HG03135 (cell line): ENCODE data around the gene CACNB2.

Experiments used
- ATAC-seq: cut with Tn5 transposase; IDR thresholded peaks from one replicate; pipeline ENCODE4 v1.9.1; 2021; ENCODE audit warnings: mild to moderate bottlenecking, moderate library complexity; ENCODE audit not compliant: unreplicated experiment

Gene CACNB2

DNA sequence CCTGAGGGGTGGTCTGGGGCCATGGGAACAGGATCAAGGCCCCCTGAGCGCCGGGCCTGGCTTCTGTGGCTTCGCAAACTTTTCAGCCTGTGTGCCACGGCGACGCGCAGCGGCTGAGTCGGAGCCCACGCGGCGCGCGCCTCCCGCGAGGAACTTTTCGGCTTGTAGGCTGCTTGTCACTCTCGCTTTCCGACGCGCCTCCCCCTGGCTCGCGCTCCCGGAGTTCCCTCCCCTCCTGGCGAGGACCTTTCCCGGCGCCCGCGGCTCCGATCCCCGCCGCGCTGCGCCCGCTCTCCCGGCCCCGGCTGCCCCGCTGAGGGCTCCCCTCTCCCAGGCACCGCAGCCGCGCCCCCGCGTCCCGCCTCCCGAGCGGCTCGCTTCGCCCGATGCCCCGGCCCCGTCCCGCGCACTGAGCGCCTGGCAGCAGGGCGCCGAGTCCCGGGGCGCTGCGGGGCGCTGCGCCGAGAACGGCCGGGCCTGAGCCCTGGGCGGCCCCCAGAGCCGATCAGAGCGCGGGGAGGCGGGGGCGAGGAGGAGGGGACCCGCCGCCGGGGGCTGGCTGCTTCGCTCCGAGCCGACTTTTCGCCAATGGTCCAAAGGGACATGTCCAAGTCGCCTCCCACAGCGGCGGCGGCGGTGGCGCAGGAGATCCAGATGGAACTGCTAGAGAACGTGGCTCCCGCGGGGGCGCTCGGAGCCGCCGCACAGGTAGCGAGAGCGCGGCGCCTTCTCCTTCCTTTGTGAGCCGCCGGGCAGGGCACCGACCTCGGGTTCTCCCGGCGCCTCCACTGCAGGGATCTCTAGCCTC is at the start of gene CACNB2:
CACNB2 (plus strand) TSS at position 276 of the 808 bp plus-strand sequence.
- no peak for ATAC-seq

DNA sequence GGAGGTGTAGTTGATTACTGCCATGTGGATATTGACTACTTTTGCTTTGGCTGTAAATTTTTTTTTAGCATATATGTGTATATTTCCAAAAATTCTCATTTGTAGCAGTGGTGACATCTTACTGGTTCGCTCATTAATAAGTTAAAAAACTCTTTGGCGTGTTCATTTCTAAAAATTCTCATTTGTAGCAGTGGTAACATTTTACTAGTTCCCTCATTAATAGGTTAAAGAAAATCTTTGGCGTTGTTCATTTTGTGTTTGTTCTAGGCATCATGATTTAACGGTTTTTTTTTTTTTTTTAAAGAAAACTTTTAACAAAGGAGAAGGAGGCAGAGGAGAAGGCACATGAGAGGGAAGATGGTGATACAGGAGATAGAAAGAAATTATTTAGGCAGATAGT is 45.9 kb upstream of the CACNB2 start:
- no peak for ATAC-seq

DNA sequence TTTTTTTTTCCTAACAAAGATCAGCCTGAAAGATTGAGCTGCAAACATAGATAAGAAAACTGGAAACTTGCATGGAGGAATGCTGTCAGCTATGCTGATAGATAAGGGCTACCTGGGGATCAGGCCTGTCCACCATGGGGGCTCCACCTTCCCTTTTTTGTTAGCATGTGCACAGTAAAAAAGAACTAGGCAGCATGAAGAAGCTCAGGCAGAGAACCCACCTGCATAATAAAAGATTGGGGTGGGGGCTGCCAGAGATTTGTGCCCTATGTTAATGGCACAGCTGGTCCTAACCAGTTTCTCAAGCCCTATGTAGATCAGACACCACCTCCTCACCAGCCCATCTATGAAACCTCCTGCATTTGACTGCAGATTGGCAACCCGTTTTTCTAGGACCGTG is 45.4 kb upstream of the CACNB2 start:
- no peak for ATAC-seq

DNA sequence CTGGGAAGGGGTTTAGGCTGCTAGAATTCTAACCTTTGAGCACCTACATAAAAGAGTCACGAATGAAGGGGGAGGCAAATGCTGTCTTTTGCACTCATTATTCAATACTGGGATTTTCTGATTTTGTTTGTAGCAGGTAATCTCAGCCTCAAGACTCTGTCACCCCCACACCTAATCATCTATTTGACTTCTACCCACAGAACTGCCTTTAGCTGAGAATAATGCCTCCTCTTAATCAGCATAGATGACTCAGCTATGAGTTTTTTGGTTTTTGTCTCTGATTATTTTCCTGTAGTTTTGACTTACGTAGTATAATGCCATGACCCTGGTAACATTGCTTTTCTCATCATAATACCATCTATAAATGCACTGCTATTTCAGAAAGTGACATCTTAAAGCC is 42.7 kb upstream of the CACNB2 start:
- no peak for ATAC-seq

DNA sequence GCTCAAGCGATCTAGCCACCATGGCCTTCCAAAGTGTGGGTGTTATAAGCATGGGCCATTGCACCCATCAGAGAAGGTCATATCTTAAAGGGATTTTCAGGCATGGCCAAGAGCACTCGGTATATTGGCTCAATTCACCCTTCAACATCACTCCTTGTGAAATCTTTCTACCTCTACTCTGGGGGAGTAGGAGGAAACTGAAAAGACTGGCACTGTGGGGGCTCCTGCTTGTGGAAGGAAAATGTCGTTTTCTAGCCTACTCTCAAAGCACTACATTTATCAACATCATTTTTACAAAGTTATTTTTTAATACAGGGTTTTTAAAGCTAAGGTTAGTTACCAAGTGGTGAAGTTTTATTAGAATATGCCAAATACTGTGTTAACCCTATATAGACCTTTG is 42.0 kb upstream of the CACNB2 start:
- ATAC-seq, result no peak

DNA sequence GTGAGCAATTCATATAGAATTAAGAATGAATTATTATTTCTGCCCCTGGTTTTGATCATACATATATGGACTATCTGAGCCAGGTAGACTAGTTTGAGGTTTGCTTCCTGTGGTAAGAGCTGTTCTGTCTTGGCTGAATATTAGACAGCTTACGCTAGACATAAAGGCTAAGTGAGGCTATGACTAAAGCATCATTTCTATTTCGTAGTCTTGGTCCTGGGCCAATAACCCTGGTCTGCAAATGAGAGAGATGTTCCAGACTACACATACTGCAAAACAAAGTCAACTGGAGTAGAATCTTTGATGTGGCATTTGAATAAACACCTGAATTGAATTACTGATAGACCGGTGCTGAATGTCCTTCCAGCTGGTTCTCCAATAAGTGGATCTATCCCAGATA is 40.8 kb upstream of the CACNB2 start:
- no peak for ATAC-seq

DNA sequence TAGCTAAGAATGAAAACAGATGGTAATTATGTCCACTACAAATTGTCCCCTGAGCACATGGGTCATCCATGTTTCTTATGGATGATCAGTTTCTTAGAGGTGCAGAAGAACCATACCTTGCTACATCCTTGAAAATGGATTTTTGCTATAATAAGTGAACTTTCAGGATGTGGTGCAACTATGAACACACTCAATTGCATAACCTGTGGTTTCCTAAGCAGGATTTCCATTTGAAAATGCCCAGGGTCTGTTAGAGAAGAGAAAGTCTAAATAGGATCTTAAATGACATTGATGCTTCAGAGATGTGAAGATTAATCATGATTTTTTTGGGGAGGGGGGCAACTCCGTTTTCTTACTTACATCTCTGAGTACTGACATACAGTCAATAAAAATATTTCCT is 39.6 kb upstream of the CACNB2 start:
- no peak for ATAC-seq

DNA sequence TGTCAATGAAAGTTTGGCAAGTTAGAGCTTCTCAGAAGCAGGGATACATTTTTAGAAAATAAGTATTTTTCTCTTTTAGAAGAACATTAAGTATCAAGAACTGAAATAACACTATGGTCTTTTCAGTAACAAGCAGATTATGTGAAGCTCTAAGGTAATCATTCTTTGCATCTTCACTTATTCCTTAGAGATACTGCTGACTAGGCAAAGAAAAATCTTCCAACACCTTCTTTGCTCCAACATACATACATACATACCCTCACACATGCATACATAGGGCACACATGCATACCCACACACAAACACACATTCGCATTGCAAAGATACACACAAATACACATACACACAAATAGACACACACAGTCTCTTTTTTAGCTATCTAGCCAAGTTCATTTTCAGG is 37.8 kb upstream of the CACNB2 start:
- no peak for ATAC-seq

DNA sequence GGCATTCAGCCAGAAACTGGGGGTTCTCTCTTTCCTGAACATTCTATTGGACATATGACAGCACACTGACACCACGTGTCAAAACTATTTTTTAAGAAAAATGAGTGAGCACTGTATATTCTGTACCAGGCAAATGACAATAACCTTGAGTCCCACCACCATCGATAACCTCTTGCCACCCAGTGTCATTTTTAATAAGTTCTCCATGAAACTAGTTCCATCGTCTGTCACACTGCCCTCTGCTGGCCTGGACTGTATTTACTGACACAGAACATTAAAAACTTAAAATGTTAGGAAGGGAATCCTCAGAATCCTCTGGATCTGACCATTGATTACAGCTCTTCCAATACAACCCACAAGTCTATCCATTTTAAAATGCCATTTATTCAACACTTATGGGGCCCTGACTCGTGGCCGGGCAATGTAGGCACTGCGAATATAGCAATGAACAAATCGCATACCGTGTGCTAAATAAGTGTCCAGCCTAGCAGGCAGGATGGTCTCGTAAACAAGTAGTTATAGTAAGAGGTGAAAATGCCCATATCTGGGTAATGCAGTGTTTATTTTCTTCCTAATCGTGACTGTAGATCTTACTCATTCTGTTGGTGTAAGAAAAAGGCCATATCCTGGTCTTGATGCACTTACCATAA is 35.9 kb upstream of the CACNB2 start:
- no peak for ATAC-seq

DNA sequence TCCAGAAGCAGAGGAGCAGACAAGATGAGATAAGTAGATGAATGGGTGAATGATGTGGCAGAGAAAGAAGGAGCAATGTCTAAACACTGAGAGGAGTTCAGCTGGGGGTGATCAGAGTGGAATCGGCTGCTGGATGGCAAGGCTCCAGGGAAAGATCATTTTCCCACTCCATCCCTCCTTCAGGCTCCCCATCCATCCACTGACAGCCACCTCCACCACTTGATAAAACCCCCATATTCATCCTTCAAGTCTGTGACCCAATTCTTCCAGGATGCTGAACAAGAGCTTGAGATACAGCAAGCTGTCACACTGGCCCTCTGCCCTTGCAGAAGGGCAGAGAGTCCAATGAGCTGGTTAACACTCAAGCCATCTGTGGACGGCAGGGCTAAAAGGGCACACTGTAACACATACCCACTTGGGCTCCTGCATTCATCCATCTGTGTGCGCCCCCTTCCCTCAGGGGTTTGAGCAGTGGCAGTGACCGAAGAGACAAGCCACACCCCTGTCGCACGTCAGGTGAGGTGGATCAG is 30.8 kb upstream of the CACNB2 start:
- no peak for ATAC-seq

DNA sequence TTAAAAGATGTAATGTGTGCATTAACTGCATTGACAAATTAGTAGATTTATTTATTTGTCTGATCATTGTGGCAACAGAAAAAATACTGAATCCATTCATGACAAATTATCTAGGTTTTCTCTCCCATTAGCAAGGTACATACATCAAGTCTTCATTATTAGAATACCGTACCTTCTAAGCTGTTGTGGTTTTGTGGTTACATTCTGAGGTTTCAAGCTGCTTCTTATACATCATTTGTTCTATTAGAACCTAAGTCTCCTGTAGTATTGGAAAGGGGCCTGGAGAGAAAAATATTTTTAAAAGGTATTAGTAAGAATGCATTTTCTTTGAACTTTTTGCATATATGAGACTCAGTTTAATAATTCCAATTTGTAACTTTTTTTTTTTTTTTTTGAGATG is 26.3 kb upstream of the CACNB2 start:
- no peak for ATAC-seq

DNA sequence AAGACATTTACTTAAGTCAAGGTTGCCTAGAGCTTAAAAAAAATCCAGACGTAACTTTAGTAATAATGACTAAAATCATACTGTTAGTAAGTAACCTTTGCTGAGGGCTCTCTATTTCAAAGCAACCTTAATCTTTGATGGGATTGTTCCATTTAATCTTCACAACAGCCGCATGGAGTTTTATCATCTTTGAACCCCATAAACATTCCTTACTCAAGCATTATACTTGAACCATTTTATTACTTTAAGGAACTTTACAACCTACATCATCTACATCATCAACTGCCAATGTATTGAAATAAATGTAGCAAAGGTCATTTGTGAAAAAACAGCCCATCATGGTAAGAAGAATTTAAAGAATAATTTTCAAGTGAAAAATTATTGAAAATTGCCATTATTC is 22.9 kb upstream of the CACNB2 start:
- ATAC-seq, result no peak

DNA sequence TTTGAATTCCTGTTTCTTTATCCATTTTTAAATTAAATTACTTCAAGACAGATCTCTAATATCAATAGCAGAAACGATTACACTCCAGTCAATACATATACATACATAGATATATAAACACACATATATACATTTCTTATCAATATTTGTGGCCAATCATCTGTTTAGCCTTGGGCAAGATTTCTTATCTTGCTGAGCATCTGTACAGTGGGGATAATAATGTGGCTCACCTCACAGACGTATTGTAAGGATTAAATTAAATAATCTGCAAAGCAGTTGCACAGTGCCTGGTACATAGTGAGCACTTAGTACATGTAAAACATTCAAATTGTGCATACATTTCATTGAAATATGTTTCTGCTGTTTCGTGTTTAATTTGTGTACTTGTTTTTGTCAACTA is 17.5 kb upstream of the CACNB2 start:
- no peak for ATAC-seq

DNA sequence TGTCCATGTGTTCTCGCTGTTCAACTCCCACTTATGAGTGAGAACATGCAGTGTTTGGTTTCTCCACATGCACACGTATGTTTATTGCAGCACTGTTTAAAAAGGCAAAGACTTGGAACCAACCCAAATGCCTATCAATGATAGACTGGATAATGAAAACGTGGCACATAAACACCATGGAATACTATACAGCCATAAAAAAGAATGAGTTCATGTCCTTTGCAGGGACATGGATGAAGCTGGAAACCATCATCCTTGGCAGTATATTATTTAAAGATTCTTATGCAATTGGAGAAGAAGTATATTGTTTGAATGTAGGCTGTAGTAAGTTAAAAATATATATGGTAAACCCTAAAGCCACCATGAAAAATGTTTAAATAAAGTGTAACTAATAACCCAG is 7.2 kb upstream of the CACNB2 start:
- ATAC-seq, result no peak

DNA sequence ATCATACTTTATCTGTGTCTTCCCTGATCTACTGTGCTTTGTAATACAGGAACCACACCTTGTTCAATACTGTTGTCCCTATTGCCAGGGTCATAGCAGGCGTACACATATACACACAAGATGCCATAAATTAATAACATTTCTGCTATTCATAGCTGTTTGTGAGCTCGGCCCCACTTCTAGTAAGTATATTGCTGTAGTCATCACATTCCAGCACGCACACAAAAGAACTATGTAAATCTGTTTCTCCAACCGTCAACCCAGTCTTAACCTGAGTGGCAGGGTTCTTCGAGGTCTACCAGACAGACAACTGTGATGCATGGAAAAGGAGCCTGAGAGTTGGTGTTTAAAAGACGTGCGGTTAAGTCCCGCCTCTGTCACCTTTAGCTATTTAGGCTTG is 5.7 kb upstream of the CACNB2 start:
- no peak for ATAC-seq

DNA sequence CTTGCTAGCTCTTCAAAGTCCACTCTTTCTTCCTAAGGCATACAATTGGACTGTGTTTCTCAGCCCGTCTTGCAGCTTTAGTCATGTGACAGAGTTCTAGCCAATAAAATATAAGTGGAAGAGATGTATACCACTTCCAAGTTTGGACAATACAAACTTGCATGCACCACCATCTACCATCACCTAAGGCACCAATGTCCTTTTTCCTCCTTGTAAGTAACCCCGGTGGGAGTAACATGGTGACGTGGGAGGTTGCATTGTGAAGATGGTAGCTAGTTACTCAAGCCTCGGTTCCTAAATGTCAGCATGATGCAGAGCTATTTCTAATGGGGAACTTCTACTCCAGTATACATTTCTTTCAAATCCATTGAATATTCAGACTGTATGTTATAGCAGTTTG is 5.3 kb upstream of the CACNB2 start:
- no peak for ATAC-seq

DNA sequence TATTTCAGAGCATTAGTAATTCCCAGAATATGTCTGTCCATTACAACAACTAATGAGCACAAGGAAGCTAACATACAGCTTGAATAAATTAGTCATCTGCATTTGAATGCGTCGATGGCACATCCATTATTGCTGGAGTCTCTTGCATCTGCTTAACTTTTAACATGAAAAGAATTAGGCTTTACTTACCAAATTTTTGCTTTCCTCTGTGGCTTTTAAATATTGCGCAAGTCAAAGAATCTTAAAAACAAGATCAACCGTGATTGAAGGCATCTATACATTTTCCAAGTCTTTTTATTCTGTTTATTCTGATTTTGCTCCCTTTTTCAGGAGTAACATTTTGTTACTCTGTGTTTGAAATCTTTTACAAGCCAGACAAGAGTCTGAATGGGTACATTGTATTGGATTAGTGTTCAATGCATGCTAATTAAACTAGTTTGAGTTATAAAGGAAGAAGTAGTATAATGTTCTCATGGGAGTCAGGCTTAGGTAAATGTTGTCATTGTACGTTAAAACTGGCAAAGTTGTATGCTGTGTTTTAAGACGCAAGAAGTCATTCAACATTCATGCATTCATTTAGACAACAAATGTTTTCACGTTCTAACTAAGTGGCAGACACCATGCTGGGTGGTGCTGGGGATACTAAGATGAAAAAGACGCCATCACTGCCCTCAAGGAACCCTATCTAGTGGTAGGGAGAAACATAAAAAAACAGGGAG is 4.0 kb upstream of the CACNB2 start:
- no peak for ATAC-seq

DNA sequence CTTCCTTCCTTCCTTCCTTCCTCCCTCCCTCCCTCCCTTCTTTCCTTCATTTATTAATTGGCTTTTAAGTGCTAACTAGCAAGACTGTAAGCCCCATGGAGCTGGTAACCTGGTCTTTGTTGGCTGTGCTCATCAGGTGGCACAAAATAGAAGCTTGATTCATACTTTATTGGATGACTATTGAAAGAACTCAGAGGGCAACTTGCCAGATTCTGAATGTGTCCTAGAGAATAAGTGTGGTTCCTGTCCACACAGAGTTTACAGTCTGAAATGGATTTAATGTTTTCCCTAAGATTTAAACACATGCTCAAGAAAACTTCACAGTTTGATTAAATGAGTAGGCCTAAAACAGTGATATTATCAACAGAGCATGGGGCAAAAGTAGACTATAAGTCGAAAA is 3.1 kb upstream of the CACNB2 start:
- no peak for ATAC-seq

DNA sequence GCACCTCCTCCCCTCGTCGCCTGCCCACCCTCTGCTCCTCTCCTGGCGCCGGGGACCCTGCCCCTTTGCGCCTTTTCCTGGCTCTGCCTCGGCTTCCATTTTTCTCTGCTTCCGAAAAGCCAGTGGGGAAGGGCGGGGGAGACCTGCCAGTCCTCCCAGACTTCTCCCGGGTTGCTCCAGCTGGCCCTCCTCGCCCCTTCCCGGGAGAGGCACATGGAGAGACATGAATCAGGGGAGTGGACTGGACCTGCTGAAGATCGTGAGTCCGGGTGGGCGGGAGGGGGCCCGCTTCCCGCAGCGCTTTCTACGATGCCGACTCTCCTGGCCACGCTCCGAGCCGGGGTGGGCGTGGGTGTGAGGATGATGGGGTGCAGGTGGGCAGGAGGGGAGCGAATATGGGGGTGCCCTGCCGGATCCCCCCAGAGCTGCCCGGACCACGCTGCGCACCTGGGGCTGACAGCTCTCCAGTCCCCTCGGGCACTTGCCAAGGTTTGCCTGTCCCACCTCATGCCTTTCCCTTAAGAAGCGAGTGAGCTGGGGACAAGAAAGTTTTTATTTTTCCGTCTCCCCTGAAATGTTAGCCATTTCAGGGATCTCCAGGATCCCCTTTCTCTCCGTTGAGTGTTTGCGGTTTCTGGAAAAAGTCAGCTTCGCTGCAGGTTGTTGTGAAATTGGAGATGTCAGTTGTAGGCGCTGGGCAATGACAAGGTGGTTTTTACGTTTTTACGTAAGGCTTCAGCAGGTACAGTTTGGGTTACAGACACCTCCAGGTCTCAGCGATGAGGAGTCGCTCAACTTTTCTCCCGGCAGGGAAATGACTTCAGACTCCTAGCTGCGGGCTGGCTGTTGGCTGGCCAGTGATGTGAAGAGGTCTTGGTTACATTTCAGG is 977 bp downstream of the CACNB2 start:
- ATAC-seq, result no peak

DNA sequence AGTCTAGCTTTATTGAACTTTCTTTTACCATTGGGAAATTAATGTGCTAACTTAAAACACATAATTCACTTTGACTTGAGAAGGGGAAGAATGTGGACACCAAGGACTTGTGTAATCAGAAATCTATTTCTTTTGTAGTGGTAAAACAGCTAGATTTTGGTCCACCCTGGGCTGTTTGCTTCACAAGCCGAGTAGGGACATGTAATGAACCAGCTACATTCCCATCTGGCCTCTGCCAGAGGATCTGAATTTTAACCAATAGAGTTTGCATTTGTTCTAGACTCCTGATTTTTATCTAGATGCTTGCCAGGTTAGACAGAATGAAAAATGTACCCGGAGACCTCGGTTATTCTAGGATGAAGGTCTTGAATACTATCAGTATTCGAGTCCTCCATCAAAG is 1.9 kb downstream of the CACNB2 start:
- no peak for ATAC-seq

DNA sequence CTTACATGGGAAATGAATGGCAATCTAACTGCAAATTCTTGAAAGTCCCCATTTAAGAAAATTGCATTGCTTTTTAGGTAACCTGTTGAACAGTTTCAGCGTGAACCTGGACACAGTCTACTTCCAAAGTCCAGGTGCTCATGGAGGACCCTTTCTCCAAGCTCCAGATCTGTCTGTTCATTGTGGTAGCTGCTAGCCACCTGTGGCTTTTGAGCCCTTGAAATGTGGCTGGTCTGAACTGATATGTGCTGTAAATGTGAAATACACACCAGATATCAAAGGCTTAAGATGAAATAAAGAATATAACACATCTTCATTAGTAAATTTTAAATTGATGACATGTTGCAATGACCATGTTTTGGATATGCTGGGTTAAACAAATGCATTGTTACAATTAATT is 4.2 kb downstream of the CACNB2 start:
- no peak for ATAC-seq
